Thyroid gland (tissue), 4 donors: ENCODE measurements around the gene CFAP97. TPM values are rescaled to one million over a fixed set of nuclear protein-coding genes. Genes with fewer than 3 reads are reported as not detected.
"Not testable (repeated sequence)": the region's sequence is repeated elsewhere in the genome, so short reads cannot be mapped to it uniquely, and the experiment has no call there.

Source experiments
- DNase-seq, 2 donors: peaks; one replicate each; pipeline ENCODE4 v3.0.0-alpha.2; 2019
- H3K27ac ChIP-seq, 3 donors: fragments of 200-600 bp; sonication (generic); 1 replicate in 2 of 3; 2 replicates in 1 of 3; pipeline ENCODE4 v1.5.1; 2016 to 2019; ENCODE audit warnings: mild to moderate bottlenecking in 1 of 3, moderate library complexity in 1 of 3
- H3K27me3 ChIP-seq: fragments of 200-600 bp; sonication (generic); one replicate; pipeline ENCODE4 v1.5.1; 2019
- H3K36me3 ChIP-seq, 2 donors: fragments of 200-600 bp; sonication (generic); one replicate each; pipeline ENCODE4 v1.5.1; 2016 to 2019
- H3K4me1 ChIP-seq, 2 donors: fragments of 200-600 bp; sonication (generic); one replicate each; pipeline ENCODE4 v1.5.1; 2017 to 2019
- H3K4me3 ChIP-seq, 3 donors: fragments of 200-600 bp; sonication (generic); replicated peaks in 1 of 3; 1 replicate in 2 of 3; 2 replicates in 1 of 3; pipeline ENCODE4 v1.5.1; 2016; ENCODE audit warnings: mild to moderate bottlenecking in 1 of 3
- H3K9me3 ChIP-seq: fragments of 200-600 bp; sonication (generic); one replicate; pipeline ENCODE4 v1.5.1; 2017
- CTCF ChIP-seq, 6 experiments: fragments of 200-600 bp in 3 of 6; fragments of 450-650 bp in 3 of 6; sonication (generic) in 3 of 6; IDR thresholded peaks; one replicate each; pipeline ENCODE4 v1.5.1; 2016 to 2019; ENCODE audit warnings: antibody characterized with exemption in 6 of 6, mild to moderate bottlenecking in 2 of 6, inconsistent platforms in 1 of 6, moderate library complexity in 1 of 6
- POLR2A ChIP-seq, 2 donors: fragments of 450-650 bp; IDR thresholded peaks; one replicate each; pipeline ENCODE4 v1.6.1; 2017; ENCODE audit warnings: antibody characterized with exemption in 2 of 2, mild to moderate bottlenecking in 2 of 2, moderate library complexity in 1 of 2
- WGBS, 2 donors: methylation state at CpG; one replicate each; pipeline ENCODE4 v1.1.5; 2017; 5-methylcytosine and 5-hydroxymethylcytosine counted together
- intact Hi-C: fragments of 100-400 bp; cut with DNase I; formaldehyde crosslinking; loops from one replicate; pipeline ENCODE4 v1.15.1; 2023
- total RNA-seq, 4 donors: library from RNA; depleted of rRNA; stranded (reverse); fragments of >200 nt; gene quantifications; one replicate each; pipeline ENCODE4 v1.2.3, GENCODE V29; 2016

Gene CFAP97
- total RNA-seq, 4 donors from 2014 or later = 44.5 to 63.3 (median 59.1) TPM

GRCh38 chr4:185244763-185245162, 41.0 kb upstream of the CFAP97 start:
- TF ChIP-seq POLR2A (IDR thresholded peaks at IDR 0.05) (no peak), CTCF (IDR thresholded peaks at IDR 0.05) (no peak)
- DNase-seq = no peak
- Histone ChIP-seq H3K27ac (no peak overlapping the region), H3K4me1 (peaks cover 0 to 4% of the 10 kb centered on the region in 2 donors), H3K9me3 (no peaks in the 10 kb centered on the region), H3K36me3 (no peaks in the 10 kb centered on the region), H3K27me3 (no peaks in the 10 kb centered on the region), H3K4me3 (no peak overlapping the region)
- intact Hi-C loops = no loop called here
- 69 to 72% methylated on average over 4 of the region's 4 CpGs for WGBS, 2 donors

- WGBS, 2 donors = 96 to 100% methylated on average over 4 of the region's 4 CpGs
- intact Hi-C loops = no loop called here
- Histone ChIP-seq H3K27ac (no peak overlapping the region), H3K36me3 (no peaks in the 10 kb centered on the region), H3K4me3 (no peak overlapping the region), H3K27me3 (no peaks in the 10 kb centered on the region), H3K4me1 (peaks cover 0 to 4% of the 10 kb centered on the region in 2 donors), H3K9me3 (no peaks in the 10 kb centered on the region)
- DNase-seq = no peak
- TF ChIP-seq CTCF (IDR thresholded peaks at IDR 0.05) = no peak
- TF ChIP-seq POLR2A (IDR thresholded peaks at IDR 0.05) = no peak
Measured at GRCh38 chr4:185243879-185244278, 40.1 kb upstream of the CFAP97 start.

GRCh38 chr4:185242749-185243533, 39.1 kb upstream of the CFAP97 start:
- Histone ChIP-seq H3K27me3 (no peaks in the 10 kb centered on the region), H3K36me3 (no peaks in the 10 kb centered on the region), H3K4me3 (no peak overlapping the region), H3K9me3 (no peaks in the 10 kb centered on the region), H3K27ac (no peak overlapping the region), H3K4me1 (peaks cover 0 to 4% of the 10 kb centered on the region in 2 donors)
- 91 to 93% methylated on average over 6 of the region's 6 CpGs for WGBS, 2 donors
- TF ChIP-seq CTCF (IDR thresholded peaks at IDR 0.05) (no peak), POLR2A (IDR thresholded peaks at IDR 0.05) (no peak)
- intact Hi-C loops = no loop called here
- DNase-seq = no peak

GRCh38 chr4:185240486-185240885, 36.7 kb upstream of the CFAP97 start:
- intact Hi-C loops, DNase-seq, H3K9me3 ChIP-seq, H3K4me3 ChIP-seq, H3K27ac ChIP-seq, H3K27me3 ChIP-seq, H3K36me3 ChIP-seq: not testable (repeated sequence)
- WGBS, 2 donors = no CpG with 5 or more reads among the region's 32 CpGs
- H3K4me1 ChIP-seq = peaks cover 13 to 16% of the 10 kb centered on the region in 2 donors

- no peaks in the 10 kb centered on the region for H3K36me3 ChIP-seq
- no peaks in the 10 kb centered on the region for H3K9me3 ChIP-seq
- TF ChIP-seq POLR2A (IDR thresholded peaks at IDR 0.05) = no peak
- TF ChIP-seq CTCF (IDR thresholded peaks at IDR 0.05) = no peak
- H3K27me3 ChIP-seq = no peaks in the 10 kb centered on the region
- intact Hi-C loops = no loop called here
- peaks cover 12 to 13% of the 10 kb centered on the region in 2 donors for H3K4me1 ChIP-seq
- DNase-seq = no peak
- H3K27ac ChIP-seq = no peak overlapping the region
- H3K4me3 ChIP-seq = no peak overlapping the region
- 82 to 95% methylated on average over 4 of the region's 4 CpGs for WGBS, 2 donors
Measured at GRCh38 chr4:185238750-185239149, 35.0 kb upstream of the CFAP97 start.
